GM21723 (cell line): ENCODE data around the gene SNN.

Experiments used
- ATAC-seq: cut with Tn5 transposase; IDR thresholded peaks from one replicate; pipeline ENCODE4 v1.9.1; 2021; ENCODE audit warnings: mild to moderate bottlenecking, moderate library complexity; ENCODE audit not compliant: unreplicated experiment

SNN gene

DNA sequence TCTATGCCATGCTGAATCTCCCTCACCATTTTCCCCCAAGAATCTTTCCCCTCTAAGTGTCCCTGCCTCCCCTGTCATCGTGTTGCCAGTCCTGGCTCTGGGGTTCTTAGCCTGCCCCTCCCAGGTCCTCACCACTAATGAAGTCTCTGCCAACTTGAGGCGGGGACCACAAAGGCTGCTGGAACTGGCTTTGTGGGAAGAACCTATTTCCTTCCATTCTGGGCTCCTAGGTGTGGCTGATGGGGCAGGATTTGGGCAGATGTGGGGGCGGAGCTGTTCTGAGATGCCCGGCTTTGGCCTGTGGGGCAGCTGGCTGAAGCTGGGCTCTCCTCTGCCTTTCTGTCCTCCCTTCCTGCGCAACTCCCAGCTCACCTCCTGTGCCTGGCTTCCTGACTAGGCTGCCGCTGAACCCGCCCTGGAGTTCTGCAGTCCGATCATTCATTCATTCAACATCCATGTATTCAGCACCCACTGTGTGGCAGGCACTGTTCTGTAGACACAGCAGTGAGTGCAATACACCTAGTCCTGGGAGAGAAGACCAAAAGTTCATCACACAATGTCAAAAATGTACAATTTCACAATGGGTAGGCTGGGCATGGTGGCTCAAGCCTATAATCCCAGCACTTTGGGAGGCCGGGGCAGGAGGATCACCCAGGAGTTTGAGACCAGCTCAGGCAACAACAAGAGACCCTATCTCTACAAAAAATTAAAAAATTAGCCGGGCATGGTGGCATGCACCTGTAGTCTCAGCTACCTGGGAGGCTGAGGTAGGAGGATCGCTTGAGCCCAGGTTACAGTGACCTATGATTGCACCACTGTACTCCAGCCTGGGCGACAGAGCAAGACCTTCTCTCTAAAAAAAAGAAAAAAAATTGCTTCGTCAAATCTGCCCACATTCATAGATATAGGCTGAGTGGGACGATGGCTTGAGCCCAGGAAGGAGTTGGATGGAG, 1.9 kb upstream of the SNN start:
- no peak for ATAC-seq

DNA sequence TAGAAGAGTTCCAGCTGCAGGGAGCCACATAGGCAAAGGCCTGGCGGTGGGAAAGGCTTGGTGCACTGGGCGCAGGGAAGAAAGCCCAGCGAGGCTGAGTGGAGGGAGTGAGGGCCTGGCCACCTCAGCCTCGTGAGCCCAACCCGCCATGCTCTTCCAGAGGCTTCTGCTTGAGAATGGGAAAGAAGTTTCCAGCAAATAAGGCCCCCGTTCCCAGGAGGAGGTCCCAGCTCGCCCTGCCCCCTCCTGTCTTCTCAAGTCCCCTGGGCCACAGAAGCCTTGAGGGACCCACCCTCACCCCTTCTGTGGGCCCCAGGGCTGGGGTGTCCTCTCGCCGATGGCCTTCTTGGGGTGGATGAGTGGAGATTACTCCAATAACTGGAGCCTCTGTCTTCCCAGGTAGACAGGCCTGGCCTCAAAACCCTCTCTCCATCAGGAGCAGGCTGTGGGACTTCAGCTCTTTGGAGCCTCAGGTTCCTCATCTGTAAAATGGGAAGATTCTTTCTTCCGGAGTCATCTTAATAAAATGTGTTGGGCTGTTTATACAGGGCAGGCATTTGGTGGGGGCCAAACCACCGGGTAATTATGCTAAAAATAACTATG, 933 bp upstream of the SNN start:
- no peak for ATAC-seq

DNA sequence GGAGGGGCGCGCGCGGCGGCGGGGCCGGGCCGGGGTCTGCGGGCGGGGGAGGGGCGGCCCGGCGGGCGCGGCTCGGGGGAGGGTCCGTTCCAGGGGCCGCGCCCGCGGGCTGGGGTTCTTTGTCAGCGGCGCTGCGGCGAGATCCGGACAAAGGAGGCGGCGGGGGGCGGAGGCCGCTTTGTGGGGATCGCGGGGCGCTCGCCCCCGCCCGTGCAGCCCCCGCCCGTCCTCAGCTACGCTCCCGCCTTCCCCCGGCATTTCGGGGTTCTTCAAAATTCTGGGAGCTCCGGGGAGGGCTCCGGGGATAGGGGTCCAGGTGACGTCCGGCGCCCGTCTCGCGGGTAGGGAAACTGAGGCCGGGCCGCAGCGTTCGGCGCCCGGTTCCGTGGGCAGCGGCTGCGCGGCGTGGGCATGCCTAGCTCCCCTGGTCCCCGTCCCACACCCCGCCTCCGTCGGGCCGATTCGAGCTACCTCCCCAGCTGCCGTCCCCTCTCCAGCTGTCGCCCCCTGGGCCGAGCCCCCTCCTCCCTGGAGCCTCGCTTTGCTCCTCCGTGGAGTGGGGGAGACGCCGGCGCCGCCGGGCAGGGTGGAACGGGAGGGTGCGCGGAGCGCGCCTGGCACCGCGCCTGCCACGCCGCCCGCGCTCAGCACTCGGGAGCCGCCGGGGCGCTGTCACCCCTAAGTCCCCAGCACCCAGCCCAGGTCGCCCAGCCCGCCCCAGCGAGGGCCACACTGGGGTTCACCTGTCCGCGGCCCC, 546 bp downstream of the SNN start:
- no peak for ATAC-seq

DNA sequence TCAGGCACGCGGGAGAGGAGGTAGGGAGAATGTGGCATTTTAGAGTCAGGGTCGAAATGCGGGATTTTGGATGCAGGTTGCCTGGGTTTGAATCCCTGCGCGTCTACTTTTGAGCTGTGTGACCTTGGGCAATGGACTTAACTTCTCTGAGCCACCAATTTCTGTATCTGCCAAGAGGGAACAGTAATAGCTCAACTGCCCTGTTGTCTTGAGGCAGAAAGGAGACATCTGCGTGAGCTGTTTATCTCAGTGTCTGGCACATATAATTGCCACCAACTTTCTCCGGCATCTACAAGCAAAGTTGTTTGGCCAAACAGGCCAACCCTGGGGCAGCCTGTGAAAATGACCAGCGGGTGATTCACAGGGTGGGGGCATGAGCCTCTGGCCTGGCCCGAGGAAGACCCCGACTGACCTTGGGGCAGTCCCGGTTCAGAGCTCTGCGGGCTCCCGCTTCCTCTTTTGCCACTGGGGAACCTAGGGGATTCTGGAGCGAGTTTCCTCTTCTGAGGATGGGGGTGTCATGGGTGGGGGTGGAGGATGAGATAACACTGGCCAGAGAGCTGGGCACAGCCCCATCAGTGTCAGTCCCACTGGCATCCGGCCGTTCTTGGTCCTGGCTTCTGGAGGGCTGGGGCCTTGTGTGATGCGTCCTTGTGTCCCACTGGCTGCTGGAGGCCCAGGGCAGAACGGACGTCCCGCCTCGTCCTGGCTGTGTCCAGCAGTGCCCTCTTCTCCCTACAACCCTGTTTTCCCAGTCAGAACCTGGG, 1.3 kb downstream of the SNN start:
- ATAC-seq: no peak

DNA sequence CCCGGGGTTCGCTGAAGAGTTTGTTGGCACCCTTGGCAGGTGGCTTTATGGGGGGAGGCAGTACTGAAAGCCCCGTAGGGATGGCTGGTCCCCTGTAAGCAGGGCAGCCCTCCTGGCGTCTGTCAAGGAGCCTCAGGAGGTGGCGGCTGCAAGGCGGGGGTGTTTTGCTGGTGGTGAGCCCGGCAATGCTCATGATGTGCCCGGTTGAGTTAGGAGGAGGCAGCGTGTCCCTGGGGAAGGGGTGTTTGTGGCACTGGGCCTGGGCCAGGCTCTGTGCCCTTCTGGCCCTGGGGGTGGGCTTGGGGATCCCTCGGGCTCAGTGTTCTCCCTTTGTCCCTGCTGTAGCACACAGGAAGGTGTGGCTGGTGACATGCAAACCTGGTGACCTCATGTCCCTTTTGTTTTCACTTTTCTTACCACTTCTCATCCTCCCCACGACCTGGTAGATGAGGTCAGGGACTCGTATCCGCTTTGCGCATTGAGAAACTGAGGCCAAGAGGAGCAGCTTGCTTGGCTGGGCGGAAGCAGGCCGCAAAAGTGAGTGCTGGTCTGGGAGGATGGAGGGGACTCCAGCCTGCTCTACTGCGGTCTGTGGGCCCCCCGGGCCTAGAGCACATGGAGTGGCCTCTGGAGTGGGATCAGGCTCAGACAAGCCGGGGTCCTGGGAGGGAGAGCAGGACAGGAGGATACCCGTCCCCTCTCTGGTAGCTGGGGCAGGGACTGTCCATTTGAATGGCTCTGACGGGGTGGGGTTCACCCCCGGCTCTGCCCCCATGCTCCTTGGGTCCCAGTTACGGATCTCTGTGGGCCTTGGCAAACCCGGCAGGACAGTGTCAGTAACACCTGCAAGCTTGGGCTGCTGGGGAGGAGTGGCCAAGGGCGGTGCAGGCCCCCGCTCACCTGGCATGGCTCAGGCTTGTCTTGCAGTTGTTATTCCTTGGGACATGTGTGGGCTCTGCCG, 2.2 kb downstream of the SNN start:
- peak; percentile 43 for ATAC-seq

DNA sequence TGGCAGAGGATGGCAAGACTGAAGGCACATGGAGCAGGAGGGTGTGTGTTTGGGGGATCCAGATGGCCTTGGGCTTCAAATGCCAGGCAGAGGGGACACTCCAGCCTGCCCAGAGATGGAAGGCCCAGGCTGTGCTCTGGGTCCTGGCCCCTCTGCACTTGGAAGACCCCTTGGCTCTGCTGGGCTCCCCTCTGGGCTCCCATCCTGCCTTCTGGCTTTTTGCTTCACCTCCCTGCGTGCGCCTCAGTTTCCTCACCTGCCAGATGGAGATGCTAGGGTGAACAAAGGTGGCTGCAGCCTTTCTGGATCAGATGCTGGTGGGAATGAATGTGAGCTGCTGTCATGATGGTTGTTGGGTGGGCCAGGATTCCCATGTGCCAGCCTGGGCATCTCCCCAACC, 3.0 kb downstream of the SNN start:
- ATAC-seq: no peak

DNA sequence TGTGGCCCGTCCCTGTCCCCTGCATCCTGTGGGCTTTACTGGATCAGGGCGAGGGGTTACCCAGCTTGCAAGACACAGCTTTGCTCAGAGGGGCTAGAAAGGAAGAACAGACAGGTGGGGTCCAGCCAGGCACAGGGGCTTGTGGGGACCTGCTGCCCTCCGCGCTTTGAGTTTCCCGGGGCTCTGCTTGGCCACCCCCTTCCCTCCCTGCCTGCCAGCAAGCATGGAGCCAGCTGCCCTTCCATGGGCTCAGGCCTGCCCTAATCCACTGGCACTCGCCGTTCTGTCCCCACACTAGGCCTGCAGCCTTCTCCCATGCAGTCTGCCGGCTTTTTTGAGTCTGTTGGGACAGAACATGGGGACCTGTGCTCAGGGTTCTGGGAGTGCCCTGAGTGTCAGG, 3.4 kb downstream of the SNN start:
- ATAC-seq: no peak

DNA sequence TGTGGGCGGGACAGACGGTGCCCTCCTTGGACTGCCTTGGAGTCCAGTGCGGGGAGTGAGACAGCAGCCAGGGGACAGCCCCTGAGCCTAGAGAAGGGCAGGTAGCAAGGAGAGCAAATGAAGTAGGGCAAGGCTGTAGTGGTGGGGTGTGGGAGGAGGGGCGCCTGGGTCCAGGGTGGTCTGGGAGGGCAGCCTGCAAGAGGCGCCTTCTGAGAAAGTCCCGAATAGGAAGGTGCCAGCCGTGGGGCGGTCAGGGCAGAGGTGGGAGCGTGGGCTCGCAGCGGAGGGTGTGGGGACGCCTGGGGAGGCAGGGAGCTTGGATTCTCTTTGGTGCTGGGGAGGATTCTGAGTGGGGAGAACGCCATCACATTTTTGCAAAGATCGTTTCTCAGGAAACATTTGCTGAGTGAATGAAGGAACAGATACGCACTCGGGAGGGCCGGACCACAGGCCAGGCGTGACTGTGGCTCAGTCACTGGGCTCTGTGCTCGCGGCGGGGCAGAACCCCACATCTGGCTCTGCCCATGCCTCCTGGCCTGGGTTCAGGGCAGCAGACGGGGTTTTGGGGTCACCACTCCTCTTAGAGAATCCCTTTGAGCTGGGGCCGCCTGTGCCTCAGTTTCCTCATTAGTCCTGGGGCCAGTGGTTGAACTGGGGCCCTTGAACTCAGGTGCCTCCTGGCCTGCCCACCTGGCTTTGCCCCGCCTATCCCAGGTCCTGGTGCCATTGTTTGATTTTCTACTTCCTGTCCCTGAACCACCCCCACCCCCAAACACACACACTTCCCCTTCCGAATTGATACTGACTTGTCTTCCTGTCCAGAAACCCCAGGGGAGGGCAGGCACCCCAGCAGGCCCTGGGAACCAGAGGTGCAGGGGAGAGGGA, 4.2 kb downstream of the SNN start:
- no peak for ATAC-seq

DNA sequence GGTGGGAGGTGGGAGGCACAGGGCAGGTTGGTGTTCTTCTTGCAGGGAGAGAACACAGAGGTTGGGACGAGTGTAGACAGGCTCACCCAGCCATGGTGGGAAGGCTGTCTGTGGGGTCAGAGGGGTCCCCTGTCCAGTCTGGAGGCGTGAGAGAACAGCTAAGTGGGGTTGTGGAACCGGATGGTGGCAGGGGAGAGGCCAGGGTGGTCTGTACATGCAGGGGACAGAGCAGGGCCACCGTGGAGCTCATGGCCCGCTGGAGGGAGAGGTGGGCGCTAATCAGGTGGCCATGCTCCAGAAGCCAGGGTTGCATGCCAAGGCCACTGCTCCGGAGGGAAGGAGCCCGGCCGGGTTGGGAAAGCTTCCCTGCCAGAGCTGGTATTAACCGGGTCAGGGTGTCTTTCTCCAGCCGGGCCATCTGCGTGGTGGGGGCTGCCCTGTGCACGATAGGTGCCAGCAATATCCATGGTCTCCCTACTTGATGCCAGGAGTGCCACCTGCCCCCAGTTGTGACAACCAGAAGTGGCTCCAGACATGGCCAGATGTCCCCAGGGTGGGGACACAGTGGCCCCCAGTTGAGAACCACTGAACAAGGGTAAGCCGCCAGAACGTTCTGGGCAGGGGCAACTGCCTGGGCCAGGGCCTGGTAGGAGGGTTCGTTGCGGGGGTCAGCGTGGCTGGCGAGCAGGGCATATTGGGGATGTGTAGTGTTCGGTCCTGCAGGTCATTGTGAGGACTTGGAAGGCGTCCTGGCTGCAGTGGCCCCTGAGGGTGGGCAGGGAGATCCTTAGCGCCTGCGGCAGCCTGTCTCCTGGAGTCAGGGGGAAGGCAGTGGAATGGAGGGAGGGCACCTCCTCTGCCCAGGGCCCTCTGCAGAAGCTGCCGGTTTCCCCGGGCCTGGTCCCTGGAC, 5.1 kb downstream of the SNN start:
- ATAC-seq: no peak

DNA sequence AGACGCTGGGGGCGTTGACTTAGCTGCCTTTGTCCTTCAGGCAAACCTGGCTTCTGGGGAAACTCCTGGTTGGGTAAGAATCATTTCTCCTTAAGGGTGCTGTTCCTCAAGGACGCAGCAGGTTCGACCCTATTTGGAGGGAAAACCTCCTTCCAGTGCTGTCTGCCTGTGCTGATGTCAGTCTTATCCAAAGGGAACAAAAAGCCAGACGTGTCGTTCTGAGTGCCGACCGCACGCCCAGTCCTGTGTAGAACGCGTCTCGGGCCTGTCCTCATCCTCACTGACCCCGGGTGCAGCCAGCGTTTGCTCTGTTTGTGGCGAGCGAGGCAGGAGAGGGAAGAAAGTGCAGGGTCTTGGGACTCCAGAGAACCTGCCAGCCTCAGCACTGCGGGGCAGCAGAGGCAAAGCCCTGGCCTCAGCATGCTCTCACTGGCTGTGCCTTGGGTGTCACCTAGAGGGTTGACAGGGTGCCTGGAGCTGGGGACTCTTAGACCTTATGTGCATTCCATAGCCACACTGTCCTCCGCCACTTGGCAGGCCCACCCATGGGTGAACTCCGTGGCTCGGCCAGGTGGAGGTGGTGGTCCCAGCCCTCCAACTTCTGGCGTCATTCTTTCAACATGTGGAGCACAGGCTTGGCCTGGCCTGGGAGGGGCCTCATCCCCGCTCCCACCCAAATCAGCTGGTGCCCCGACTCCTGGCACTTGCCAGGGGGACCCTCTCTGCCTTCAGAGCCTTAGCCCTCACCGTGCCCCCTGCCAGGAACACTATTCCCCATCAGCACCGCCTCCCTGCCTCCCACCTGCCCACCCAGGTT, 6.0 kb downstream of the SNN start:
- no peak for ATAC-seq

DNA sequence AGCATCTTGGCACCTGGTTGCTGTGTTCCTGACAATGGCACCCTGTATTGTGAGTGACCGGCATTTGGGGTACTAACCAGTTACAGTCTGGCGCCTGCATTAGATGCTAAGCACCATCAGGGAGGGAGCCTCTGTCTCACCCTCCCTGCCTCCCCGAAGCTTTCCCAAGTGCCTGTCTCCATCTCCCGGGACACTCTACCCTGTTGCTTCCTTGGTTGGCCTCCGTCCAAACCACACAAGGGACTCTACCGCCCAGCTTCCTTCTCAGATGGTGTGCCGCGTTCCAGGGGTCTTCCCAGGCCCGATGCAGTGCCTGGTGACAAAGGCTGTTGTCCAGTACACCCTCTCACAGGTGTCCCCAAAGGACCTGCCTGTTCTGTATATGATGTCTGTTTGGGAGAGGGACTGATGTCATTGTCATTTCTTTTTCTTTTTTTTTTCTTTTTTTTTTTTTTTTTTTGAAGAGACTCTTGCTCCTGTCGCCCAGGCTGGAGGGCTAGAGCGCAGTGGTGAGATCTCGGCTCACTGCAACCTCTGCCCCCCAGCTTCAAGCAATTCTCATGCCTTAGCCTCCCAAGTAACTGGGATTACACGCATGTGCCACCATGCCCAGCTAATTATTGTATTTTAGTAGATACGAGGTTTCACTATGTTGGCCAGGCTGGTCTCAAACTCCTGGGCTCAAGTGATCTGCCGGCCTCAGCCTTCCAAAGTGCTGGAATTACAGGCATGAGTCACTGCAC, 6.7 kb downstream of the SNN start:
- ATAC-seq: no peak

DNA sequence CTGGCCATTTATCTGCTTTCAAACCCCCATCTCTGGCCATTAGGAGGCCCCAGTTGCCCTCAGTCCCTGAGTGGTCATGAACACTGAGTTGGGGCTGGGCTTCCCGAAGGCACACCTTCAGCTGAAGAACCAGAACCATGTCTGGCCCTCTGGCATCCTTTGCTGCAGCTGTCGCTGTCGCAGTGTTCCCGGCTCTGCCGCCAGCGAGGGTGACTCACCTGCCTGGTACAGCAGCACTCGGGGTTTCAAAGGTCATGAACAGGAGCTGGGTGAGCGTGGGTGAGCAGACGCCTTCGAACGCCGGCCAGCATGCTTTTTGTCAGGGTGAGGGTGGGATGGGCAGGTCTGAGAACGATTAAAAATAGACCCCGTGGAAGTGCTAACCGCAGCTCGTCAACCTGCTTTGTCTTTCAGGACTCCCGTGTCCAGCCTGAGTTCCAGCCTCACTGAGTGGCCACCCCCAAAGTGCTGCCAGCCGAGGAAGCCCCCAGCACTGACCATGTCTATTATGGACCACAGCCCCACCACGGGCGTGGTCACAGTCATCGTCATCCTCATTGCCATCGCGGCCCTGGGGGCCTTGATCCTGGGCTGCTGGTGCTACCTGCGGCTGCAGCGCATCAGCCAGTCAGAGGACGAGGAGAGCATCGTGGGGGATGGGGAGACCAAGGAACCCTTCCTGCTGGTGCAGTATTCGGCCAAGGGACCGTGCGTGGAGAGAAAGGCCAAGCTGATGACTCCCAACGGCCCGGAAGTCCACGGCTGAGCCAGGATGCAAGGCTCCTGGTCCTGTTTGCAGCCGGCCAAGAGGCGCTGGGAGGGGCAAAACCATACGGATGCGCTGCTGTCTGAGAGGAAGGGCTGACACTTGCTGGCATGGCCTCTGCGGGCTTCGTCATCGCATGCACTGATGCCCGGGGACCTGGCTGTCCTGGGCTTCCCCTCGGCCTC, 7.6 kb downstream of the SNN start:
- ATAC-seq: no peak

DNA sequence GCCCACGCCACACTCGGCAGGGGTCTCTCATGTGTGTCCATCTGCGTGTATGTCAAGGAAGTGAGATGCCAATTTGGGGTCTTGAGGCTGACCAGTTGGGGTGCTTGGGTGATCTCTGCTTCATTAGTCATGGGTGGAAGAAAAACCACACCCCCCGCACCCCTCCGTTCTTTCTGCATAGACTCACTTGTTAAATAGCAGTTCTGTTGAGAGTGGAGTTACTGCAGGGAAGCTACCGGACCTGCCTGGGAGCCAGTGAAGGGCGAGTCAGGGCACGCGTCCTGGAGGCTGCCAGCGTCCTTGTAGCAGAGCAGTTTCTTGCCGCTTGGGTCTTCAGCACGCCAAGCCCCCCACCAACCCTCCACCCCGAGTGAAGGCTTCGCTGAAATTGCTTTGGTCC, 8.5 kb downstream of the SNN start:
- no peak for ATAC-seq

DNA sequence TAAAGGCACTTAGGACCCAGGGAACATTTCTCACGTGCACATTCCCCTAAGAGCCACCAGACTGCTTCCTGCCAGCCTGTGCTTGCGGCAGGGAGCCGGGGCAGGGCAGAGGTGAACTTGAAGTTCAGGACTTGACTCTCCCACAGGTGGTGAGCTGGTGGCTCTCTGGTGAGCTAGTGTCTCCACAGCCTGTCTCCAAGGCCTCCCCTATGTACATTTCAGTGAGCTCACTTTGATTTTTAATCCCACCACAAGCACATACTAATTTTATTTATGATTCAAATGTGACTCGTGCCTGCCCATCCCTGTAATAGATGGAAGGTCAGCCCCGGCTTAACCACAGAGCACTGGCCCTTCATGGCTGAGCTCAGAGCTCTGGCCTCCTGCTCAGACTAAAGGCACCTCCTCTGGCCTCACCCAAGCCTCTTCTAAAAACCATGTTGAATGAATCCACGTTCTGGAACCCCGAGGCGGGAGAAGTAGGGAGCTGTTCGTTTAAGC, 9.2 kb downstream of the SNN start:
- ATAC-seq: no peak
